Measurements from ENCODE around the gene FBXO31. TPM values are rescaled to one million over a fixed set of nuclear protein-coding genes. Genes with fewer than 3 reads are reported as not detected.

The FBXO31 gene
- total and polyA plus RNA-seq, 2 of the 8 experiments (the other 6 are each of a cell fraction or from before 2014, with no cell fraction given), result 8.3 to 21.6 TPM

GRCh38 chr16:87407511-87408112 is 24.0 kb upstream of the FBXO31 start (continued):
- TF ChIP-seq CTCF (IDR thresholded peaks at IDR 0.05; ENCODE audit: control extremely low read depth in 1 of 3, insufficient read depth in 1 of 3, low read depth in 1 of 3, low read length in 3 of 3) (no peak), SIX5 (IDR thresholded peaks at IDR 0.05; ENCODE audit: low read depth, low read length) (no peak), CHD1 (IDR thresholded peaks at IDR 0.05; ENCODE audit: low read depth, low read length) (no peak), CTBP2 (IDR thresholded peaks at IDR 0.05; ENCODE audit: borderline replicate concordance, insufficient read depth, insufficient read length, low read length) (no peak)

All from H1 (cell line).